HG02973 (cell line): ENCODE data around the gene EEFSEC.
"Not testable (repeated sequence)": the region's sequence is repeated elsewhere in the genome, so short reads cannot be mapped to it uniquely, and the experiment has no call there.

Experiments
- ATAC-seq: cut with Tn5 transposase; IDR thresholded peaks from one replicate; pipeline ENCODE4 v1.9.1; 2021; ENCODE audit warnings: moderate library complexity; ENCODE audit not compliant: unreplicated experiment

EEFSEC gene

DNA sequence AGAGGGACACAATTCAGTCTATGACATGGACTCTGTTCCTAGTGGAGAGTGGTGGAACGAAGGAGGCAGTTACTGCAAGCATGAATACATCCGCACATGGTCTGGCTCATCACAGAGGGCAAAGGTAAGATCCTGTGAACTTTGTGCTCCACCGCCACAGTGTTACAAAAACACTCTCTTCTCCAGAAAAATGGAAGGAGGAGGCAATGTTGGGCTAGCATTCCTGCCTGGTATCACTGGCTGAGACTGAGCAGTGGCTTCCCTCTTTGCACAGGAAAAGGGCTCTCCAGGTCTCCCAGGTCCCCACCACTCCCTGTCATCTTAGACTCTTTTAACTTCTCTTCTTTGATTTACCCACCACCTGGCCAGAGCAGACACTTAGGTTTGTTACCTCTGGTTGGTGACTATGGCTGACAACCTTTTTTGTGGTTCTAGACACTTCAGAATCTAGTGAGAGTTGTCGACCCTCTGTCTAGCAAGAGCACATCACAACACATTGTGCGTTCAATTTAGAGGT, 1.5 kb upstream of the EEFSEC start:
- ATAC-seq: no peak

DNA sequence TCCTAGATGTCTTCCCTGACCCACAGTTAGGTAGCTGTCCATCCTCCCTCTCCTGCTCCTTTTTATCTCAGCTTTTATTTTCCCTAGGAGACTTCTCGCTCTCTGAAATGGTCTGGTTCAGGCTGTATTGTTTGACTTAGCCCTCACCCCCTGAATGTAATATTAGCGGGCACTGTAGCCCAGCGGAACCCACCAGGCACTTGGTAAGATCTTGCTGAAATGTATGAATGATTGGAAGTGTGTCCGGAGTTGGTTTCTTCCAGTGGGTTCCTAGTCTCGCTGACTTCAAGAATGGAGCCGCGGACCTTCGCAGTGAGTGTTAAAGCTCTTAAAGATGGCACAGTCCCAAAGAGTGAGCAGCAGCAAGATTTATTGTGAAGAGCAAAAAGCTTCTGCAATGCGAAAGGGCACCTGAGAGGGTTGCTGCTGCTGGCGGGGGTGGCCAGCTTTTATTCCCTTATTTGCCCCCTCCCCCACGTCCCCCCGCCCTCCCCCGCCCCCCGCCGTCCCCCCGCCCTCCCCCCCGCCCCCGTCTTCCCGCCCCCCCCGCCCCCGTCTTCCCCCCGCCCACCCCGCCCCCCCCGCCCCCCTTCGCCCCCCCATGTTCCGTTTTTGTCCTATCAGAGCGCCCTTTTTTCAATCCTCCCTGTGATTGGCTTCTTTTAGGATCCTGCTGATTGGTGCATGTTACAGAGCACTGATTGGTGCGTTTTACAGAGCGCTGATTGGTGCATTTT, 694 bp upstream of the EEFSEC start:
- ATAC-seq: no peak

DNA sequence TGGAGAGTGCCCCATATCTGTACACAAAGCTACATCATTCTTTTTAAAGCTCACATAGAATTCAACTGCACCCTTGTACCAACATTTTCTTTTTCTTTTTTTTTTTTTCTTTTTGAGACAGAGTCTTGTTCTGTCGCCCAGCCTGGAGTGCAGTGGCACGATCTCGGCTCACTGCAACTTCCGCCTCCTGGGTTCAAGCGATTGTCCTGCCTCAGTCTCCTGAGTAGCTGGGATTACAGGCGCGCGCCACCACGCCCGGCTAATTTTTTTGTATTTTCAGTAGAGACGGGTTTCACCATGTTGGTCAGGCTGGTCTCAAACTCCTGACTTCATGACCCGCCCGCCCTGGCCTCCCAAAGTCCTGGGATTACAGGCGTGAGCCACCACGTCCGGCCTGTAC, 1.1 kb downstream of the EEFSEC start:
- not testable (repeated sequence) for ATAC-seq

DNA sequence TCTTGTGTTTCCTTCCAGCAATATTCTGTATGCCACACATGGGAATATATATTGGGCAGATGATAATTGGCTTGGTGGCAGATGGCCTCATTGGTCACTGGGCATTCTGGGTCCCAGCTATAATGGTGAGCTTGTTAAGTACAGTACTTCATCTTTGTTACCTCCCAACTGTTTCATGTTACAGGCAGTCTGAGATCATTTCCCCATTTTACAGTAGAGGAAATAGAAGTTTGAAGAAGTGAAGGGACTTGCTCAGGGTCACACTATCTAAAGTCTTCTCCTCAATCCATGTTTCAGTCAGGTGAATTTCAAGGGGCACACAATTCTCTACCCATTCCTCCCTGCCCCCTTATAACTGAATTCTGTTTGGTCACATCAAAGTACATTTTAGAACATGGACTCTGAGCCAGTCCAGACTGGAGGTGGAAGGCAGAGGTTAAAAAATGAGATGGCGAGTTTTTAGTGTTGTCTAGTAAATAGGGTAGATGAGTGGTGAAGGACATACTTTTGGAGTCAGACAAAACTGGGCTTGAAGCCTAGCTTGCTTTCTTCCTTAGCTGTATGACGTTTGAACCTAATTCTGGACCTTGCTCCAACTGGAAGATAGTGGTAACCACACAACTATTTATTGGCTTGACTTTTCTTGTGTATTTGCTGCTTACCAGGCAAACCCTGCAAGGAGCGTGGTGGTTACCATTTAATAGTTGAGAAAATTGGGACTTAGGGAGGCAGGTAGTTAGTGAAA, 2.5 kb downstream of the EEFSEC start:
- no peak for ATAC-seq

DNA sequence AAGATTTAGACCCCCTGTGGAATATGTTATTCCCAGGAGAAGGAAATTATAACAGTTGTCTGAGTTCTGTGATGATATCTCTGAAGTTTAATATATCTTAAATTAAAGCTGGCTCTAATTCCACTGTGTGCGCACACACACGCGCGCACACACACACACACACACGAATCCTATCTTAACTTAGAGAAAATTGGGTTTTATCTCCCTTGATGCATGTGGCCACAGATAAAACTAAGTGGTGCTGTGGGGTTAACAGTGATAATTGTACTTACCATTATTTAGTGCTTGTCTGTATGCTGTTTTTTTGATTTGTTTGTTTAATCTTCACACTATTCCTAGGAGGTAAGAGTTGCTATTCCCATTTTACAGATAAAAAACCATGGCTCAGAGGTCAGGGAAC, 7.4 kb downstream of the EEFSEC start:
- no peak for ATAC-seq

DNA sequence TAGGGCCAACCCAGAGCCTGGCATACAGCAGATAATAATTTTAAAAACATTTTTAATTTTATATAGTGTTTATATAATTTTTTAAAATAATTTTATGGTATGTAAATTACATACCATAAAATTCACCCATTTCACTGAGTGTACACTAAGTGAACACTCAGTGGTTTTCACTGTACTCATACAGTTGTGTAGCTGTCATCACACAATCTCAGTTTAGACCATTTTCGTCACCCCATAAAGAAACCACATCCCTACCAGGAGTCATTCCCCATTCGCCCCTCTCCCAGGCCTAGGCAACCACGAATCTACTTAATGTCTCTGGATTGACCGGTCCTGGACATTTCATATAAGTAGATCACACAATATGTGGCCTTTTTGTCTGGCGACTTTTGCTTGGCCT, 10.2 kb downstream of the EEFSEC start:
- no peak for ATAC-seq

DNA sequence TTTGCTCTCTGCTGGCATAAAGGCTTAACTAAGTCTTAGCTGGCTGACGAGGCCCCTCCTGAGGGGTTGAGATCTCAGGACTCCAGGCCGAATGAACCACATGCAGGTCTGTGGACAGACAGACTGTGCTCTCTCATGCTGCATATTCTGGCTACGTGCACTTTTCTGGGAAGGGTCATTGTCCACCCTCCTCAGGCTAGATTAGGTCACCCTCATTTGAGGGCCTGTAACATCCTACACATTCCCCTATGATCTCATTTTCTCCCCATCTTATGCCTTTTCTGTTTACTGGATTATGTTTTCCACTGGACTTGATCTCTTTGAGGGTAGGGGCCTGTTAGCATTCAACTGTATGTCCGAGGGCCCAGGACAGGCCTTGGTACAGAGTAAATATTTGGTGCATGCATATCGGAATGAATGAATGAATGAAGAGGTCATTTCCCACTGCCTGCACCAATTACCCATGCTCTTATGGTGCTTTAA, 13.7 kb downstream of the EEFSEC start:
- no peak for ATAC-seq

DNA sequence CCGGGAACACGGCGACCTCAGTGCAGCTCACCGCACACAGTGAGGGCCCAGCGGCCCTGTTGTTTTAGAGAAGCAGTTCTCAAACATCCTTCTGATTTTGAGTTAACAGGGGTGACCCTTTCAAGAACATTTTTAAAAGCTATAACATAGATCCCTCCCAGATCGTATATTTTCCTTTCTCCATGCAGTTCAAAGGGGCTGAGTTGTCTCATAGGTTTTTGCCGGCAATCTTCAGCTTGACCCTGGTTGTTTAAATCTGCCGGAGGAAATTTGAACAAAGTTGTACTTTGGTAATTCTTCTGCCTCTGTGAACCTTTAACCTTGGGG, 14.3 kb downstream of the EEFSEC start:
- no peak for ATAC-seq

DNA sequence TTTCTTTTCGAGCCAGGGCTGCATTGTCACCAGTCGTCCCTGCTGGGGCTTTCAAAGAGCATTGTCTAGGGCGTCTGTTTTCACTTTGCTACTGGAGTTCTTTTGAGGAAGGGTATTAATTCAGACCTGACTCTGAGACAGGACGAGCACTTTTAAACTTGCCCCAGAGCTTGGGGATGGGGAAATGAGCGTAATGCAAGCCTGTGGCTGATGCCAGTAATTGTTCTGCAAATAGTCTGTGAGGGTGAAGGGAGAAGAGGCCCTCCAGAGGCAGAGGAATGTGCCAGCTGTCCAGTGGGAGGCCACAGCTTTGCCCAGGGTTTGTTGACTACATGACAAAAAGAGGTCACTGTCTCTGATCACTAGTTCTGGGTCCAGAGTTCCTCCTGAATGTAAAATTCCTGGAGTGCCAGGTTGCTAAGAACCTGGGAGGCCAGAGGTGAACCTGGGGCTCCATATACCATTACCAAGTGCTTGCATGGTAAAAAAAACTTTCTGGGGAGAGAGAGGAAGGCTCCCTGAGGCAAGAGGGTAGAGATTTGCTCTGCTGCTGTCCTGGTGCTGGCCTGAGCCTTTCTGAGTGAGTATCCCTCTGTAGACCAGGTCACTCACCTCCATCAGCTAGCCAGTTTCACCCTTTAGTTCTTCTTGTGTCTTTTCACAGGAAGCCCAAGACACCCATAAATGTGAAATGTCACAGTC, 14.8 kb downstream of the EEFSEC start:
- no peak for ATAC-seq

DNA sequence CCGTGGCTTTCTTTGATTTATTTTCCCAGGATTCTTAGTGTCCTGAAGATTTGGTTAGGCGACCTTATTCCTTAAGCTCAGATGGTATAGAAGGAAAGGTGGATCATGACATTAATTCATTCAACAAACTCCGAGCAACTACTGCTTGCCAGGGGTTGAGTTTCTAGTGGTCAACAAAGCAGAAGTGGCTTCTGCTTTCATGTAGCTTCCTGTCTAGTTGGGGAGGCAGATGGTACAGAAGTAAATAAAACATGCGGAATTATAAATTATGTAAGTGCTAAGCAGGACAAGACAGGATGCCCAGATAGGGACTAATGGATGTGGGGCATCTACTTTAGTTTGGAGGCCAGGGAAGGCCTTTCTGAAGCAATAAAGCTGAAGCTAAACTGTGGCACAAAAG, 15.6 kb downstream of the EEFSEC start:
- no peak for ATAC-seq

DNA sequence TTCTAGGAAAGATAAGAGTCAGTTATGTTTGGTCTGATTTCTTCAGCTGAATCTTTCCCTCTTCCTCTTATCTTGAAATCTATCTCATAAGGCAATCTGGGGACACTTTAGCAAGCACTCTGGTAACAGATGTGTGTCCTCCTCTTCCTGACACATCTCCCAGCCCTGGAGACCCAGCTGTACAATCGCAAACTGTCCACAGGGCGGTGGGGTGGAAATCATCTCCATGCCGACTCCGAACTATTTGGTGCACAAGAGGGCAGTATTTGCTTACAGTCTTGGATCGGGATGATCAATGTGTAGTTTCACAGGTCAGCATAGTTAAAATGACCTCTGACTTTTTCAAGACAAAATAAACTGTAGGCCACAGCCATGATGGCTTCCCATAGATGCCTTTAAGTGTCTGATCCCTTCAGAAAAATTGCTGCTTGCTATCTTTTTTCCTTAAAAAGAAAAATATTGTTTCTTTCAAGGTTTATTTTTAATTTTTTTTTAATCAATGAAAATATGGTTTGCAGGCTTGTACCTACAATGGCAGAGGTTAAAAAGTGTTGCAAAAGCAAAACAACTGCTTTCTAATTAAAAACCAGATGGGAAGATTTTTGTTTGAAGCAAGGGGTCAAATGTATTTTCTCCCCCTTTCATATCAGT, 17.7 kb downstream of the EEFSEC start:
- no peak for ATAC-seq

DNA sequence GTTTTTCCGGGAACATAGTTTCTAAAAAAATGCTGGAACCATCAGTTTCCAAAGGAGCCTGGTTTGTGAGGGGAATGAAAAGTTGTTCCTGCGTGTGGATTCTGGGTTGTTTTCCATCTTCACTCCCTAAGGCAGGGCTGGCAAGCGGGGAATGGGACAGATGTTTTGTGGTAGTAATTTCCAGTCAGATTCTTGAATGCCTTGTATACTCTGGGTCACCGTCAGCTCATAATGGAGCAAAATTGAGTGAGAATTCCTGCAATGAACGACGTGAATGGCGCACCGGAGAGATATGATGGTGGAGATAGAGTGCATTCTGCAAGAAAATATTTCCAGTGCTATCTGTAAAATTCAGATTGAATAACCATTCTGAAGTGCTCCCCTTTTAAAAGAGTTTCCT, 19.9 kb downstream of the EEFSEC start:
- no peak for ATAC-seq

DNA sequence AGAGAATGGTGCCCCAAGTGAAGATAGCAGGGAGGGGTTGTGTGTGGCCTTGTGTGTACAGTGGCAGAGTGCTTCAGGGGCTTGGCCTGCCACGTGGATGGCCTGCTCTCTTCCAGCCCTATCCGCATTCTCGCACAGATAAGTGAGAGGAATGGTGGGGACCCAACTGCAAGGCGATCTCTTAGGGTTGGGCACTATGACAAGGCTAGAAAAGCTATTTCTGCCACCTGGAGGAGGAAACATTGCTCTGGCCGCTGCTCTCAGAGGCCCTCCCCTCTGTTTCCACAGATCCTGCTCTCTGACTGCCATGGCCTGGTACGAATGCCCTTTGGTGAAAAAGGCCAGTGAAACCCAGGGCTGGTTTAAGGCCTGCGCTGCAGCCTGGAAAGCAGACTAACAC, 20.6 kb downstream of the EEFSEC start:
- ATAC-seq: no peak

DNA sequence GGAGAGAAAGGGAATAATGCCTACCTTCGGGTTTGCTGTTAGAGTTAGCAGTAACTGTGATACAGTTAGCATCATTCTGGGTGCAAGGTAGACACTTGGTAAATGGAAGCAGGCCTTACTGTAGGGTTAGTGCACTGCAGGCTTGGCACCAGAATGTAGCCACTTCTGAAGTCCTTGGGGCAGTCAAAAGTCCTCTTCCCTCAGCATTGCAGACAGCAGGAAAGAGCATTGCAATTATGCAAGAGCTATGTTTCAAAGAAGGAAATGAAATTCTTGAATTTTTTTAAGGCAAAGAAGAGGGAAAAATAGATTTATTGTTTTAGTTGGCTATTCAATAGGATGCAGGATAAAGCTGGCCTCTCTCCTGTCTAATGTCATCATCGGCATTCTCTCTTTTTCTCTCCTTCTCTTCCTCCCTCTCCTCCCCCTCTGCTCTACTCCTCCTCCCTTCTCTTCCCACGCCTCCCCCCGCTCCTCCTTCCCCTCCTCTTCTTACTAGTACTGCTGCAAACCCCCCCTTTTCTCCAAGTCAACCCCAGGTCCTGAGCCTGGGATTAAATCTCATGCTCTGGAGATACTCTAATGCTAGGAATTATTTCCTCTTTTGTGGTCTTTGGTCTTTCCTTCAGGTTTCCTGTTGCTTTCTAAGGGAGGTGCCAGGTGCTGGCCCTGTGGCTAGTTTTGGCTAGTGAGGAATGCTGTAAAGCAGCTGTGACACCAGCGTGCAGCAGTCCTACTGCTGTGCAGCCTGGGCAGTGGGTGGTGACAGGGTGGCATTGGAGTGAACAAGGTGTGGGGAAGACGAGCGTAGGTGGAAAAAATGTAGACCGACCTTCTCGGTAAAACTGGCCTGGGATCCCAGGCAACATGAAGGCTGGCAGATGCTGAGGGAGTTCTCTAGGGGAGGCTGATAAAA, 21.7 kb downstream of the EEFSEC start:
- ATAC-seq: no peak

DNA sequence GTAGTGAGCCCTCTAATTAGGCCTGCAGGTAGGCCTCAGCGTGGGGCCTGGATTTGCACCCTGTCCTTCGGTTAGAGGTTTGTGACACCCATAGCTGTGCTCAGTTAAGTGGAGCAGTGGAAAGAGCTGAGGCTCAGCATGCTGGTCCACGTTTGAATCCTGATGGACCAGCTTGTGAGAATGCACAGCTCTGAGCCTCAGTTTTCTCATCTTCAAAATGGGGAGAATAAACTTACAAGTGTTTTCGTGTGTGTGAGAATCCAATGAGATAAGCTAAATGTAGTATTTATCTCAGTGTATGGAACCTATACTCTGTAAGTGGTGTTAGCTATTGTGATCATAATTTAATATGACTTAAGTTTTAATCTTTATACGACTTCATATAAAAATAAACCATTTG, 22.5 kb downstream of the EEFSEC start:
- no peak for ATAC-seq

DNA sequence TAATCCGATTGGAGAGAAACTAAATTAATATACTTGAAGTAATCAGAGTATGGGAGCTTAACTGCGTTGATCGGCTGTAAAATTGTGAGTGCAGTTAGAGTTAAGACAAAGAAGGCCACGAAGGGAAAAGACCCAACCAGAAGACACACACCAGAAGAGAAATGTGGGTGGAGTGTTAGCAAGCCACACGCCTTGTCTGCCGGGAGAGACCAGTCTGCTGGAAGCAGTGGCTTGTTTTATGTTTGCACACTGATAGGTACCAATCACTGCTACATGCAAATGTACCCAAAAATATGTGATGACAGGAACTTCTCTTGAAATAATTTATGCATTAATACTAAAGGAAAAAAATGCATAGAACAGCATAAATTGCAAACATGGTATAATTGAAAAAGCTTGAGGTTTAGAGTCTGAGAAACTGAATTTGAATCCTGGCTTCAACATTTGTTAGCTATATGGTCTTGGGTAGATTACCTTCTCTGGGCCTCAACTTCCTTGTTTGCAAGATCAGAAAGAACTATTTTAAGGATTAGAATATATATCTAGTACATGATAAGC, 23.1 kb downstream of the EEFSEC start:
- no peak for ATAC-seq

DNA sequence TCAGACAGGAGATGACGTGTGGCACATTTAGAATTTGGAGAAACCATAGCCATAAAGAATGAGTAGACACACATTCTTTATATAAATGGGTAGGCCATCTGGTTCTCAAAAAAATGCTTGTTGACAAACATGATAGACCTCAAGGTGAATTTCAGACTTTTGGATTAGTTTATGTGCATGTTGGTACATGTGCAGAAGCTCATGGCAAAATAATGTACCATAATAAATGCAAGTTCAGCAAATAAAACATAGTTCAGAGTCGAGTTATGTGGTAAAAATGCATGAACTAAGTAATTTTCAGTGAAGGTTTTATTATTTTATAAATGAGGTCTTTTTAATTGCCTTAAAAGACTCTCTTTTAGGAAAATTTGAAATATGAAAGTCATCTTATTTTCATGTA, 24.6 kb downstream of the EEFSEC start:
- no peak for ATAC-seq

DNA sequence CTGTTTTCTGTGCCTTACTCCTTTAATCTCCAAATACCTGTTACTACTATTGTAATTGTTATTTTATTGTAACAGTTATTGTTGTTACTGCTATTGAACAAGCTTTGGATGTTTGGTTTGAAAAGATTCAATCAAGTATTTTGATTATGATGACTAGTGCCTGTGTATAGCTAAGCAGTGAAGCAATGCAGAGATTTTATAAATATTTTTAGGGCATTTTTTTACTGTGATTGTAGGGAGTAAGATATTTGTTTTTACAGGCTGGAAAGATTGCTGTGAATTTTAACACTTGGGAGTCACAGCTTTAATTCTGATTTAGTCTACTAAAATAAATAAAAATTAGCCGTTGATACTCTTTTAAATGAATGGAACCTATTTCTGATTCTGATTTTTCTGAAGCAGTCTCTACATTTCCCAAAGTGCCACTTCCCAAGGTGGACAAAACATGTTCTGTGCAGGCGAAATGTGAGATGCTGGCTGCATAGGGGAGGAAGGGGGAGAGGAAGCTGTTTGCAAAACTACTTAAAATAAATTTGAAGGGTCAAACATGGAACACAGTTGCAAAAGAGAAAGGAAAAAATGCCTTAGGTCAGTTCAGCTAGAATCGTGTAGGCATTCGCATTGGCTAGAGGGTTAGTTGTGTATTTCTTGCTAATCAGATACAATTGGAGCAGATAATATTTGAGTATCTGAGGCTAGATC, 25.7 kb downstream of the EEFSEC start:
- no peak for ATAC-seq

DNA sequence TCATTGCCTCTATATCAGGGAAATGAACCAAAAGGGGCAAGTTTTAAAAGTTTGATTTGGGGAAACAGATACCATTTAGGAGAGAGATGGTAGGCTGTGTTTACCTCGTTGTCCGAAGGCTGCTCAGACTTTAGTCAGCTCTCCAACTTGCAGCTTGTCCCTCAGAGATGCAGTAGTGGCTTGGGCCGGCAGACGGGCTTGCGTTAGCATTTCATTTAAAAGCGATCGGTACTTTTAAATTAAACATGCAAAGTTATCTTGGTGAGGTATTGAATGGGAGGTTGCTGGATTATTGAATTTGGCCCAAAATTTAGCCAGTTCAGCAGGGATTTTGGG, 26.2 kb downstream of the EEFSEC start:
- ATAC-seq: no peak
